Trophoblast cell (in vitro differentiated cells and primary cell): ENCODE measurements around the gene NLGN2.

ENCODE experiments used
- DNase-seq, 2 donors: peaks; one replicate each; pipeline ENCODE4 v3.0.0-alpha.2; 2016
- H2AFZ ChIP-seq: 2 replicates; pipeline ENCODE4 v1.6.1; 2013; ENCODE audit warnings: low read length, moderate library complexity, mild to moderate bottlenecking; ENCODE audit not compliant: insufficient read depth, poor library complexity
- H2AK5ac ChIP-seq: 2 replicates; pipeline ENCODE4 v1.6.1; 2013; ENCODE audit warnings: mild to moderate bottlenecking, low read length
- H2BK120ac ChIP-seq: 2 replicates; pipeline ENCODE4 v1.6.1; 2013; ENCODE audit warnings: low read length, mild to moderate bottlenecking, moderate library complexity; ENCODE audit not compliant: insufficient read depth, poor library complexity
- H2BK12ac ChIP-seq: 2 replicates; pipeline ENCODE4 v1.6.1; 2013; ENCODE audit warnings: mild to moderate bottlenecking, low read length, moderate library complexity
- H2BK5ac ChIP-seq: 2 replicates; pipeline ENCODE4 v1.6.1; 2013; ENCODE audit warnings: low read length, low read depth, moderate library complexity, mild to moderate bottlenecking; ENCODE audit not compliant: poor library complexity
- H3K14ac ChIP-seq: 2 replicates; pipeline ENCODE4 v1.6.1; 2013; ENCODE audit warnings: mild to moderate bottlenecking, low read length
- H3K18ac ChIP-seq: 2 replicates; pipeline ENCODE4 v1.6.1; 2013; ENCODE audit warnings: mild to moderate bottlenecking, low read length
- H3K23ac ChIP-seq: 2 replicates; pipeline ENCODE4 v1.6.1; 2013; ENCODE audit warnings: low read length
- H3K27ac ChIP-seq: 2 replicates; pipeline ENCODE4 v1.5.1; 2013; ENCODE audit warnings: low read depth, mild to moderate bottlenecking, inconsistent platforms, low read length, moderate library complexity
- H3K27me3 ChIP-seq: 2 replicates; pipeline ENCODE4 v1.6.1; 2013; ENCODE audit warnings: inconsistent platforms, mild to moderate bottlenecking, low read length, moderate library complexity; ENCODE audit not compliant: insufficient read depth
- H3K36me3 ChIP-seq, 2 experiments: 1 replicate in 1 of 2; 2 replicates in 1 of 2; pipeline ENCODE4 v1.6.1; 2013; ENCODE audit warnings: low read length in 2 of 2, mild to moderate bottlenecking in 2 of 2, moderate library complexity in 1 of 2; ENCODE audit not compliant: insufficient read depth in 2 of 2, control insufficient read depth in 1 of 2
- H3K4ac ChIP-seq: 2 replicates; pipeline ENCODE4 v1.6.1; 2013; ENCODE audit warnings: low read depth, mild to moderate bottlenecking, low read length, moderate library complexity
- H3K4me1 ChIP-seq, 2 experiments: 1 replicate in 1 of 2; 2 replicates in 1 of 2; pipeline ENCODE4 v1.6.1; 2013; ENCODE audit warnings: low read length in 2 of 2, mild to moderate bottlenecking in 2 of 2, moderate library complexity in 1 of 2; ENCODE audit not compliant: insufficient read depth in 2 of 2, control insufficient read depth in 1 of 2
- H3K4me2 ChIP-seq: 2 replicates; pipeline ENCODE4 v1.6.1; 2013; ENCODE audit warnings: inconsistent platforms, mild to moderate bottlenecking, low read length, moderate library complexity
- H3K4me3 ChIP-seq: 2 replicates; pipeline ENCODE4 v1.5.1; 2013; ENCODE audit warnings: mild to moderate bottlenecking, low read depth, low read length, inconsistent platforms
- H3K79me1 ChIP-seq: one replicate; pipeline ENCODE4 v1.6.1; 2013; ENCODE audit warnings: low read length
- H3K79me2 ChIP-seq: 2 replicates; pipeline ENCODE4 v1.6.1; 2013; ENCODE audit warnings: low read length, mild to moderate bottlenecking; ENCODE audit not compliant: control insufficient read depth, insufficient read depth, poor library complexity
- H3K9ac ChIP-seq: 2 replicates; pipeline ENCODE4 v1.6.1; 2013; ENCODE audit warnings: mild to moderate bottlenecking, low read length
- H3K9me3 ChIP-seq: 2 replicates; pipeline ENCODE4 v1.6.1; 2013; ENCODE audit warnings: low read depth, mild to moderate bottlenecking, control low read depth, inconsistent platforms, low read length; ENCODE audit not compliant: insufficient read depth
- H4K12ac ChIP-seq: 2 replicates; pipeline ENCODE4 v1.6.1; 2013; ENCODE audit warnings: low read depth, mild to moderate bottlenecking, low read length, moderate library complexity
- H4K8ac ChIP-seq: 2 replicates; pipeline ENCODE4 v1.6.1; 2013; ENCODE audit warnings: low read depth, mild to moderate bottlenecking, low read length, moderate library complexity
- H4K91ac ChIP-seq: one replicate; pipeline ENCODE4 v1.6.1; 2013; ENCODE audit warnings: low read depth, mild to moderate bottlenecking, low read length, moderate library complexity
- WGBS: extraction: QIAGEN DNeasy Blood & Tissue Kit; methylation state at CpG from one replicate; pipeline ENCODE4 v1.1.7; 2013; ENCODE audit warnings: missing lambda C conversion rate; ENCODE audit not compliant: insufficient read length, insufficient coverage; ENCODE audit errors: extremely low coverage; 5-methylcytosine and 5-hydroxymethylcytosine counted together

NLGN2 gene

GRCh38 chr17:7380855-7381683 is 26.6 kb upstream of the NLGN2 start, which contains the start of gene TNK1:
Gene TNK1, plus strand, starts transcription at chr17:7381089. Its CDS starts 1,838 bp downstream, at chr17:7382927.
- peak within 1 kb of the TSS; percentile 59 for H3K4me3 ChIP-seq
- H3K23ac ChIP-seq: no peak within 1 kb of the TSS
- peaks cover 7% of the 10 kb centered on the region for H3K79me1 ChIP-seq
- H3K18ac ChIP-seq: peak within 1 kb of the TSS; percentile 58
- H2BK12ac ChIP-seq: no peak within 1 kb of the TSS
- DNase-seq: peak; percentile 88 to 90
- H2BK5ac ChIP-seq: no peak within 1 kb of the TSS
- peak within 1 kb of the TSS; percentile 65 for H4K91ac ChIP-seq
- peak within 1 kb of the TSS; percentile 34 for H2AFZ ChIP-seq
- peak within 1 kb of the TSS; percentile 71 for H3K4me2 ChIP-seq
- H3K79me2 ChIP-seq: no peaks in the 10 kb centered on the region
- no peak within 1 kb of the TSS for H3K27ac ChIP-seq
- H3K4me1 ChIP-seq: peaks cover 24 to 25% of the 10 kb centered on the region in 2 experiments
- H3K9me3 ChIP-seq: peaks cover 4% of the 10 kb centered on the region
- H3K9ac ChIP-seq: peak within 1 kb of the TSS; percentile 17
- peak within 1 kb of the TSS; percentile 70 for H3K14ac ChIP-seq
- H2BK120ac ChIP-seq: peak within 1 kb of the TSS; percentile 34
- peak within 1 kb of the TSS; percentile 18 for H3K4ac ChIP-seq
- no CpG with 5 or more reads among the region's 52 CpGs for WGBS
- H4K8ac ChIP-seq: peak within 1 kb of the TSS; percentile 77
- H3K36me3 ChIP-seq: peaks cover 6 to 13% of the 10 kb centered on the region in 2 experiments
- H2AK5ac ChIP-seq: peak within 1 kb of the TSS; percentile 16
- peak within 1 kb of the TSS; percentile 22 for H4K12ac ChIP-seq
- no peaks in the 10 kb centered on the region for H3K27me3 ChIP-seq

GRCh38 chr17:7382901-7383300 is 24.7 kb upstream of the NLGN2 start:
- no CpG with 5 or more reads among the region's 10 CpGs for WGBS
- peaks cover 7% of the 10 kb centered on the region for H3K79me1 ChIP-seq
- no peak overlapping the region for H2AK5ac ChIP-seq
- H3K9ac ChIP-seq: no peak overlapping the region
- no peak overlapping the region for H3K18ac ChIP-seq
- H2BK120ac ChIP-seq: no peak overlapping the region
- no peak overlapping the region for H3K23ac ChIP-seq
- DNase-seq: no peak
- peaks cover 24 to 25% of the 10 kb centered on the region in 2 experiments for H3K4me1 ChIP-seq
- H3K27me3 ChIP-seq: no peaks in the 10 kb centered on the region
- no peak overlapping the region for H3K27ac ChIP-seq
- no peak overlapping the region for H4K91ac ChIP-seq
- H2BK12ac ChIP-seq: no peak overlapping the region
- H2AFZ ChIP-seq: no peak overlapping the region
- no peak overlapping the region for H3K4me2 ChIP-seq
- H3K4ac ChIP-seq: no peak overlapping the region
- no peak overlapping the region for H4K8ac ChIP-seq
- H3K36me3 ChIP-seq: peaks cover 14 to 22% of the 10 kb centered on the region in 2 experiments
- no peak overlapping the region for H3K4me3 ChIP-seq
- no peak overlapping the region for H3K14ac ChIP-seq
- H2BK5ac ChIP-seq: no peak overlapping the region
- peaks cover 4% of the 10 kb centered on the region for H3K9me3 ChIP-seq
- no peaks in the 10 kb centered on the region for H3K79me2 ChIP-seq
- no peak overlapping the region for H4K12ac ChIP-seq

- Histone ChIP-seq H3K27ac (no peak overlapping the region), H3K4ac (no peak overlapping the region), H3K79me1 (peaks cover 7% of the 10 kb centered on the region), H2AK5ac (no peak overlapping the region), H2BK5ac (no peak overlapping the region), H3K9me3 (peaks cover 4% of the 10 kb centered on the region), H3K9ac (no peak overlapping the region), H3K23ac (no peak overlapping the region), H2BK120ac (no peak overlapping the region), H3K18ac (no peak overlapping the region), H3K14ac (no peak overlapping the region), H2AFZ (no peak overlapping the region), H4K12ac (no peak overlapping the region), H3K36me3 (peaks cover 18 to 27% of the 10 kb centered on the region in 2 experiments), H3K27me3 (no peaks in the 10 kb centered on the region), H2BK12ac (no peak overlapping the region), H3K4me2 (peak overlapping the region; percentile 66), H3K4me1 (peaks cover 24 to 25% of the 10 kb centered on the region in 2 experiments), H4K8ac (no peak overlapping the region), H3K4me3 (no peak overlapping the region), H4K91ac (no peak overlapping the region), H3K79me2 (no peaks in the 10 kb centered on the region)
- no CpG with 5 or more reads among the region's 11 CpGs for WGBS
- no peak for DNase-seq
These were observed 24.3 kb upstream of the NLGN2 start for GRCh38 chr17:7383371-7383741.

DNA sequence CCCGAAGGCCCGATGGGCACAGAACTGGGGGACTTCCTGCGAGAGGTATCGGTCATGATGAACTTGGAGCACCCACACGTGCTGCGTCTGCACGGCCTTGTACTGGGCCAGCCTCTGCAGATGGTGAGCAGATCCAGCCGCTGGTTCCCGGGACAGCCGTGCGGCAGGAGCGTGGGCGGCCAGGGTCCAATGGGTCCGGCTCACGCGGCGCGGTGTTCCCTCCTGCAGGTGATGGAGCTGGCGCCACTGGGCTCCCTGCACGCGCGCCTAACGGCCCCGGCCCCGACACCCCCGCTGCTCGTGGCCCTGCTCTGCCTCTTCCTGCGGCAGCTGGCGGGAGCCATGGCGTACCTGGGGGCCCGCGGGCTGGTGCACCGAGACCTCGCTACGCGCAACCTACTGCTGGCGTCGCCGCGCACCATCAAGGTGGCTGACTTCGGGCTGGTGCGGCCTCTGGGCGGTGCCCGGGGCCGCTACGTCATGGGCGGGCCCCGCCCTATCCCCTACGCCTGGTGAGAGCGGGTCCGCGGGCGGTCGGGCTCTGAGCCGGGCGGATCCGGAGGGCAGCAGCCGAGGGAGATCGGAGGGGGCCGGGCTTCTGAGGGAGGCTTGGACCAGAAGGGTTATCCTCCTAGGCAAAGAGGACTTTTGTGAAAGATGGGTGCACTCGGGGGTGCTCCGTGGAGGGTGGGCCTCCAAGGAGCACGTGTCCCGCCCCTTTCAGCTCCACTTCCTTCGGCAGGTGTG is 23.7 kb upstream of the NLGN2 start:
- no peak overlapping the region for H3K4ac ChIP-seq
- H2BK12ac ChIP-seq: no peak overlapping the region
- DNase-seq: peak; percentile 56 to 75
- H3K36me3 ChIP-seq: peaks cover 24 to 33% of the 10 kb centered on the region in 2 experiments
- H3K4me1 ChIP-seq: peaks cover 24 to 25% of the 10 kb centered on the region in 2 experiments
- H2BK5ac ChIP-seq: no peak overlapping the region
- H4K91ac ChIP-seq: no peak overlapping the region
- no peak overlapping the region for H3K14ac ChIP-seq
- peaks cover 7% of the 10 kb centered on the region for H3K79me1 ChIP-seq
- no peak overlapping the region for H2AFZ ChIP-seq
- H3K23ac ChIP-seq: no peak overlapping the region
- H3K9ac ChIP-seq: no peak overlapping the region
- H3K9me3 ChIP-seq: peaks cover 4% of the 10 kb centered on the region
- H3K4me3 ChIP-seq: peak overlapping the region; percentile 51
- H2BK120ac ChIP-seq: no peak overlapping the region
- H2AK5ac ChIP-seq: no peak overlapping the region
- no peaks in the 10 kb centered on the region for H3K79me2 ChIP-seq
- H3K4me2 ChIP-seq: peak overlapping the region; percentile 66
- no peak overlapping the region for H3K27ac ChIP-seq
- peak overlapping the region; percentile 22 for H4K12ac ChIP-seq
- H3K27me3 ChIP-seq: no peaks in the 10 kb centered on the region
- no peak overlapping the region for H3K18ac ChIP-seq
- no peak overlapping the region for H4K8ac ChIP-seq
- no CpG with 5 or more reads among the region's 65 CpGs for WGBS
